CD8-positive, alpha-beta memory T cell (primary cell): ENCODE data around the gene MSLN. TPM values are rescaled to one million over a fixed set of nuclear protein-coding genes. Genes with fewer than 3 reads are reported as not detected.

Experiments used
- CTCF ChIA-PET: fragments of 350-600 bp; sonication (Branson Sonifier 250); formaldehyde crosslinking; loops from one replicate; lab custom pipeline; 2021; ENCODE audit warnings: antibody characterized with exemption; lab: Charles Lee
- POLR2A ChIA-PET: fragments of 350-600 bp; sonication (Branson Sonifier 250); formaldehyde crosslinking; loops from one replicate; lab custom pipeline; 2021; ENCODE audit warnings: antibody characterized with exemption; lab: Charles Lee
- DNase-seq, 5 donors: peaks; one replicate each; pipeline versions ENCODE4 v3.0.0 to v3.0.0-alpha.2; 2020 to 2022; ENCODE audit warnings: mixed read lengths in 1 of 5
- H3K27ac ChIP-seq: one replicate; pipeline ENCODE4 v1.7.0; 2013; ENCODE audit warnings: low read depth, mild to moderate bottlenecking, low read length, moderate library complexity
- H3K27me3 ChIP-seq: 2 replicates; pipeline ENCODE4 v1.7.0; 2013; ENCODE audit warnings: low read length, mild to moderate bottlenecking; ENCODE audit not compliant: insufficient read depth, poor library complexity, severe bottlenecking
- H3K36me3 ChIP-seq: 2 replicates; pipeline ENCODE4 v1.7.0; 2013; ENCODE audit warnings: mild to moderate bottlenecking, low read length, moderate library complexity; ENCODE audit not compliant: insufficient read depth
- H3K4me1 ChIP-seq: 2 replicates; pipeline ENCODE4 v1.7.0; 2013; ENCODE audit warnings: mild to moderate bottlenecking, low read length, moderate library complexity; ENCODE audit not compliant: insufficient read depth
- H3K4me3 ChIP-seq: 2 replicates; pipeline ENCODE4 v1.7.0; 2013; ENCODE audit warnings: mild to moderate bottlenecking, low read length
- H3K9me3 ChIP-seq: 2 replicates; pipeline ENCODE4 v1.7.0; 2013; ENCODE audit warnings: mild to moderate bottlenecking, low read length
- H3K27ac Mint-ChIP-seq, 8 donors: one replicate each; pipeline ENCODE4 v1.8.0; 2020 to 2021; ENCODE audit warnings: mixed read lengths in 8 of 8, mild to moderate bottlenecking in 6 of 8, inconsistent platforms in 3 of 8, moderate library complexity in 3 of 8
- H3K27me3 Mint-ChIP-seq, 2 donors: one replicate each; pipeline ENCODE4 v1.8.0; 2020 to 2021; ENCODE audit warnings: mixed read lengths in 2 of 2, mild to moderate bottlenecking in 1 of 2, moderate library complexity in 1 of 2
- H3K36me3 Mint-ChIP-seq, 3 donors: one replicate each; pipeline ENCODE4 v1.8.0; 2020 to 2021; ENCODE audit warnings: mixed read lengths in 3 of 3, inconsistent platforms in 1 of 3, mild to moderate bottlenecking in 1 of 3
- H3K4me1 Mint-ChIP-seq, 3 donors: one replicate each; pipeline ENCODE4 v1.8.0; 2020 to 2021; ENCODE audit warnings: mixed read lengths in 3 of 3, inconsistent platforms in 1 of 3, mild to moderate bottlenecking in 1 of 3
- H3K4me3 Mint-ChIP-seq, 7 donors: one replicate each; pipeline ENCODE4 v1.8.0; 2020 to 2021; ENCODE audit warnings: mixed read lengths in 7 of 7, mild to moderate bottlenecking in 6 of 7, moderate library complexity in 4 of 7, inconsistent platforms in 2 of 7
- H3K9me3 Mint-ChIP-seq, 5 donors: one replicate each; pipeline ENCODE4 v1.8.0; 2020 to 2022; ENCODE audit warnings: mixed read lengths in 5 of 5, mild to moderate bottlenecking in 3 of 5, moderate library complexity in 2 of 5, inconsistent platforms in 1 of 5
- polyA plus RNA-seq: library from polyadenylated mRNA; unstranded; fragments of 300-500 nt; fragmentation: Illumina TruSeq; gene quantifications from one replicate; pipeline ENCODE4 v1.2.3, GENCODE V29; 2021
- total RNA-seq, 2 experiments: library from RNA; stranded (reverse); gene quantifications; one replicate each; pipeline ENCODE4 v1.2.3, GENCODE V29; 2021

Gene MSLN
- total and polyA plus RNA-seq, 3 experiments from 2014 or later, result not detected

GRCh38 chr16:795580-796229, 35.2 kb downstream of the MSLN start:
- peaks cover 0 to 3% (median 0%) of the 10 kb centered on the region in 3 donors for H3K4me1 Mint-ChIP-seq
- no peak overlapping the region for H3K27ac Mint-ChIP-seq
- no peak overlapping the region for H3K27ac ChIP-seq
- H3K9me3 Mint-ChIP-seq, result peaks cover 0 to 2% (median 0%) of the 10 kb centered on the region in 5 donors
- POLR2A ChIA-PET, result no interaction called here
- H3K4me3 ChIP-seq, result no peak overlapping the region
- peaks cover 0 to 8% (median 0%) of the 10 kb centered on the region in 3 donors for H3K36me3 Mint-ChIP-seq
- no peaks in the 10 kb centered on the region for H3K27me3 ChIP-seq
- H3K4me3 Mint-ChIP-seq, result no peak overlapping the region
- H3K4me1 ChIP-seq, result no peaks in the 10 kb centered on the region
- no peak for DNase-seq
- H3K27me3 Mint-ChIP-seq, result peaks cover 2 to 3% of the 10 kb centered on the region in 2 donors
- CTCF ChIA-PET, result no interaction called here
- no peaks in the 10 kb centered on the region for H3K36me3 ChIP-seq
- H3K9me3 ChIP-seq, result no peaks in the 10 kb centered on the region

- DNase-seq, result no peak
- Histone ChIP-seq H3K27me3 (peaks cover 5% of the 10 kb centered on the region), H3K27ac (no peak overlapping the region), H3K36me3 (no peaks in the 10 kb centered on the region), H3K4me3 (no peak overlapping the region), H3K4me1 (no peaks in the 10 kb centered on the region), H3K9me3 (no peaks in the 10 kb centered on the region)
- H3K4me1 Mint-ChIP-seq, result peaks cover 0 to 2% (median 0%) of the 10 kb centered on the region in 3 donors
- peaks cover 0 to 3% (median 0%) of the 10 kb centered on the region in 3 donors for H3K36me3 Mint-ChIP-seq
- no peak overlapping the region for H3K4me3 Mint-ChIP-seq
- H3K27ac Mint-ChIP-seq, result no peak overlapping the region
- H3K9me3 Mint-ChIP-seq, result peaks cover 0 to 2% (median 0%) of the 10 kb centered on the region in 5 donors
- ChIA-PET POLR2A (no interaction called here), CTCF (no interaction called here)
- H3K27me3 Mint-ChIP-seq, result peaks cover 8% of the 10 kb centered on the region in 2 donors
These were observed 36.0 kb downstream of the MSLN start for GRCh38 chr16:796296-797119.

- Histone ChIP-seq H3K9me3 (no peaks in the 10 kb centered on the region), H3K27ac (no peak overlapping the region), H3K4me3 (no peak overlapping the region), H3K36me3 (no peaks in the 10 kb centered on the region), H3K4me1 (no peaks in the 10 kb centered on the region), H3K27me3 (peaks cover 6% of the 10 kb centered on the region)
- Mint-ChIP-seq H3K27me3 (peaks cover 8 to 11% of the 10 kb centered on the region in 2 donors), H3K4me3 (no peak overlapping the region), H3K9me3 (peaks cover 0 to 2% (median 0%) of the 10 kb centered on the region in 5 donors), H3K27ac (no peak overlapping the region), H3K36me3 (no peaks in the 10 kb centered on the region), H3K4me1 (no peaks in the 10 kb centered on the region)
- ChIA-PET CTCF (no interaction called here), POLR2A (no interaction called here)
- no peak for DNase-seq
These were observed 36.5 kb downstream of the MSLN start for GRCh38 chr16:797120-797420.

GRCh38 chr16:797686-798085, 37.2 kb downstream of the MSLN start:
- Mint-ChIP-seq H3K4me1 (no peaks in the 10 kb centered on the region), H3K27me3 (peaks cover 11 to 15% of the 10 kb centered on the region in 2 donors), H3K9me3 (peaks cover 0 to 2% (median 0%) of the 10 kb centered on the region in 5 donors), H3K27ac (no peak overlapping the region), H3K4me3 (no peak overlapping the region), H3K36me3 (no peaks in the 10 kb centered on the region)
- H3K36me3 ChIP-seq, result no peaks in the 10 kb centered on the region
- no peaks in the 10 kb centered on the region for H3K4me1 ChIP-seq
- H3K9me3 ChIP-seq, result no peaks in the 10 kb centered on the region
- H3K27ac ChIP-seq, result no peak overlapping the region
- ChIA-PET CTCF (no interaction called here), POLR2A (no interaction called here)
- peaks cover 6% of the 10 kb centered on the region for H3K27me3 ChIP-seq
- DNase-seq, result no peak
- no peak overlapping the region for H3K4me3 ChIP-seq

- ChIA-PET CTCF (no interaction called here), POLR2A (no interaction called here)
- peaks cover 0 to 2% (median 0%) of the 10 kb centered on the region in 5 donors for H3K9me3 Mint-ChIP-seq
- peaks cover 6% of the 10 kb centered on the region for H3K27me3 ChIP-seq
- H3K4me3 Mint-ChIP-seq, result no peak overlapping the region
- no peaks in the 10 kb centered on the region for H3K4me1 Mint-ChIP-seq
- H3K27ac ChIP-seq, result no peak overlapping the region
- no peaks in the 10 kb centered on the region for H3K36me3 Mint-ChIP-seq
- no peak overlapping the region for H3K27ac Mint-ChIP-seq
- no peaks in the 10 kb centered on the region for H3K4me1 ChIP-seq
- DNase-seq, result no peak
- peaks cover 11 to 15% of the 10 kb centered on the region in 2 donors for H3K27me3 Mint-ChIP-seq
- no peak overlapping the region for H3K4me3 ChIP-seq
- H3K9me3 ChIP-seq, result no peaks in the 10 kb centered on the region
- no peaks in the 10 kb centered on the region for H3K36me3 ChIP-seq
These were observed 38.1 kb downstream of the MSLN start for GRCh38 chr16:798666-799065.

- Histone ChIP-seq H3K36me3 (no peaks in the 10 kb centered on the region), H3K27ac (no peak overlapping the region), H3K4me1 (no peaks in the 10 kb centered on the region), H3K4me3 (no peak overlapping the region), H3K9me3 (no peaks in the 10 kb centered on the region), H3K27me3 (peaks cover 6% of the 10 kb centered on the region)
- Mint-ChIP-seq H3K27ac (no peak overlapping the region), H3K27me3 (peaks cover 12 to 15% of the 10 kb centered on the region in 2 donors), H3K4me3 (no peak overlapping the region), H3K36me3 (no peaks in the 10 kb centered on the region), H3K9me3 (peaks cover 0 to 2% (median 0%) of the 10 kb centered on the region in 5 donors), H3K4me1 (no peaks in the 10 kb centered on the region)
- CTCF ChIA-PET, result no interaction called here
- DNase-seq, result no peak
- POLR2A ChIA-PET, result no interaction called here
These were observed 38.8 kb downstream of the MSLN start for GRCh38 chr16:799111-799947.

GRCh38 chr16:799948-800833, 39.7 kb downstream of the MSLN start, which contains the start of gene GNG13:
TSS of gene GNG13 (minus strand) at chr16:800734. CDS start at chr16:799077, 1,657 bp downstream.
- Histone ChIP-seq H3K36me3 (no peaks in the 10 kb centered on the region), H3K27me3 (peaks cover 6% of the 10 kb centered on the region), H3K4me3 (no peak within 1 kb of the TSS), H3K27ac (no peak within 1 kb of the TSS), H3K9me3 (no peaks in the 10 kb centered on the region), H3K4me1 (no peaks in the 10 kb centered on the region)
- Mint-ChIP-seq H3K9me3 (peaks cover 0 to 2% (median 0%) of the 10 kb centered on the region in 5 donors), H3K27me3 (peaks cover 13 to 15% of the 10 kb centered on the region in 2 donors), H3K4me3 (no peak within 1 kb of the TSS), H3K36me3 (no peaks in the 10 kb centered on the region), H3K27ac (no peak within 1 kb of the TSS), H3K4me1 (no peaks in the 10 kb centered on the region)
- POLR2A ChIA-PET, result no interaction called here
- DNase-seq, result no peak
- CTCF ChIA-PET, result interaction anchor here (1.1 kb wide), 1 partner anchor 15 kb away, joined by 3 read pairs; no protein-coding TSS in a partner anchor
